ENCODE data around the gene PTHLH.

PTHLH gene

DNA sequence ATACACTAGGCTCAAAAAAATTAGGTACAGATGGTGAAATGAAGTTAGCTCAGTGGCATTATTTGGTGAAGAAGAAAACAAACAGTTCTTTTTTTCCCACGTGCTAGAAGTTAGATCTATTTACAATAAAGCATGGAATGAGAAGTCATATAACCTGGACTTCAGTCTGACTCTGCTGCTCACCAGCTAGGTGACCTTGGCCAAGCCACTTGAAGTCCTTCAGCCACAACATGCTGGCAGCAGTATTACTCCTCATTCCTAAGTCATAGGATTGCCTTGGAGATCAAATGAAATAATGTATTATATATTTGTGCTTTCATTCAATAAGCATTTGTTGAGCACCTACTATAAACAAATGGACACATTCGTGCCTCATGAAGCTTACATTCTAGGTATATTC is 45.2 kb downstream of the PTHLH start:
- no peaks in the 10 kb centered on the region for H3K79me1 ChIP-seq (ENCODE audit: low read depth, low read length)
- H3K23ac ChIP-seq (ENCODE audit: low read depth, low read length, poor library complexity) = no peak overlapping the region
- H2BK120ac ChIP-seq (ENCODE audit: low read depth, low read length) = no peak overlapping the region
- H3K18ac ChIP-seq (ENCODE audit: low read length) = no peak overlapping the region
- no peak overlapping the region for H2BK15ac ChIP-seq (ENCODE audit: low read length)
- no peak overlapping the region for H3K4me3 ChIP-seq (ENCODE audit: low read length in 2 of 2)
- H2BK5ac ChIP-seq (ENCODE audit: low read length) = no peak overlapping the region
- H3K4me2 ChIP-seq (ENCODE audit: insufficient read depth, low read length, poor library complexity, severe bottlenecking) = no peak overlapping the region
- H3K27me3 ChIP-seq (ENCODE audit: control insufficient read depth in 3 of 3, insufficient read depth in 3 of 3, low read depth in 1 of 3, low read length in 3 of 3) = no peaks in the 10 kb centered on the region
- DNase-seq (ENCODE audit: low spot score) = no peak
- no peak overlapping the region for H4K8ac ChIP-seq (ENCODE audit: low read depth, low read length)
- no peaks in the 10 kb centered on the region for H3K9me3 ChIP-seq (replicated peaks in 1 of 2; ENCODE audit: control insufficient read depth in 2 of 2, insufficient read depth in 1 of 2, low read depth in 1 of 2, low read length in 2 of 2)
- no peak overlapping the region for H4K91ac ChIP-seq (ENCODE audit: low read depth, low read length, poor library complexity)
- no peaks in the 10 kb centered on the region for H3K4me1 ChIP-seq (ENCODE audit: control insufficient read depth in 2 of 2, insufficient read depth in 1 of 2, low read depth in 1 of 2, low read length in 2 of 2)
- no peak overlapping the region for H2AFZ ChIP-seq (ENCODE audit: low read length)
- no peak overlapping the region for H3K14ac ChIP-seq (ENCODE audit: low read length)
- H3K4ac ChIP-seq (ENCODE audit: low read length) = no peak overlapping the region
- H3K27ac ChIP-seq (replicated peaks; ENCODE audit: low read length) = no peak overlapping the region
- H2BK12ac ChIP-seq (ENCODE audit: low read length) = no peak overlapping the region
- no peak overlapping the region for H3K9ac ChIP-seq (ENCODE audit: low read depth, low read length, poor library complexity)
- no peak overlapping the region for H2AK5ac ChIP-seq (ENCODE audit: low read depth, low read length)
- WGBS, 2 donors (ENCODE audit: extremely low coverage in 2 of 2, insufficient read length in 2 of 2, insufficient replicate concordance in 1 of 2) = no CpG with 5 or more reads among the region's 2 CpGs
- no peaks in the 10 kb centered on the region for H3K36me3 ChIP-seq (replicated peaks in 1 of 2; ENCODE audit: control insufficient read depth in 2 of 2, insufficient read depth in 2 of 2, low read length in 2 of 2)

DNA sequence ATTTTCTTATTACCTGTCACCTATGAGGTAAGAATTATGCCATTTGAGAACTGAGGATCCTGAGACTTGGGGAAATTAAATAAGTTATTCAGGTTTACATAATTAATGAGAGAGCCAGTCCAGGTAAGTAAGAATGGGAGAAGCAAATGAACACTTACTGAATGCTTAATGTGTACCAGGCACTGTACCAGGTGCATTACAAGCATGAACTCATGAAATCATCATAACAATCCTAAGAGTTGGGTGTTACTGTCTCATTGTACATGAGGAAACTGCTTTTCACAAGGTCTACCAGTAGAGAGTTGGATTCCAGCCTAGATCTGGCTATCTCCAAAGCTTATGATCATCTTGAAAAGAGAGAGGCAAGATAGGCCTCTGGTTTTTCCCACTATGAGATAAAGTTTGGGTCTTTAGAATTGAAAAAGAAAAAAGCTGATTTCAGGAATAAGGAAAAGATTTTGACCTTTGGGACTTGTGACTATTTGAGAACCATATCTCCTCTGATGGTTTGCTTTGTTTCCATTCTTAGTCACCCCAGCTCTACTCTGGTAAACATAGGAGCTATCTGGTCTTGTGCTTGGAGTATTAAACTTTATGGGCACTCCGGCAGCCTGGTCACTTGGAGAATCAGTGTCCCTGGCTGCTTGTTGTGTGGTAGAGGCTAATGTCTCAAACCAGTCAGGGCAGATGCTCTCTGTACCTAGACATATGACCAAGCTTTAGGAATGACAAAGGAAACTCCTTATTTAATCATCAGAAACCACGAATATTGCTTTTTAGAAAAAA is 48.0 kb downstream of the PTHLH start:
- H2BK120ac ChIP-seq (ENCODE audit: low read depth, low read length) = no peak overlapping the region
- no peak overlapping the region for H4K91ac ChIP-seq (ENCODE audit: low read depth, low read length, poor library complexity)
- no peak overlapping the region for H3K14ac ChIP-seq (ENCODE audit: low read length)
- H3K36me3 ChIP-seq (replicated peaks in 1 of 2; ENCODE audit: control insufficient read depth in 2 of 2, insufficient read depth in 2 of 2, low read length in 2 of 2) = no peaks in the 10 kb centered on the region
- no peak overlapping the region for H3K4me3 ChIP-seq (ENCODE audit: low read length in 2 of 2)
- no peak overlapping the region for H3K4ac ChIP-seq (ENCODE audit: low read length)
- H3K27ac ChIP-seq (replicated peaks; ENCODE audit: low read length) = no peak overlapping the region
- no peak overlapping the region for H3K4me2 ChIP-seq (ENCODE audit: insufficient read depth, low read length, poor library complexity, severe bottlenecking)
- H3K9ac ChIP-seq (ENCODE audit: low read depth, low read length, poor library complexity) = no peak overlapping the region
- no peak overlapping the region for H2AK5ac ChIP-seq (ENCODE audit: low read depth, low read length)
- H4K8ac ChIP-seq (ENCODE audit: low read depth, low read length) = no peak overlapping the region
- H3K9me3 ChIP-seq (replicated peaks in 1 of 2; ENCODE audit: control insufficient read depth in 2 of 2, insufficient read depth in 1 of 2, low read depth in 1 of 2, low read length in 2 of 2) = no peaks in the 10 kb centered on the region
- H2BK12ac ChIP-seq (ENCODE audit: low read length) = no peak overlapping the region
- no CpG with 5 or more reads among the region's 2 CpGs for WGBS, 2 donors (ENCODE audit: extremely low coverage in 2 of 2, insufficient read length in 2 of 2, insufficient replicate concordance in 1 of 2)
- H3K79me1 ChIP-seq (ENCODE audit: low read depth, low read length) = no peaks in the 10 kb centered on the region
- H2AFZ ChIP-seq (ENCODE audit: low read length) = no peak overlapping the region
- H3K27me3 ChIP-seq (ENCODE audit: control insufficient read depth in 3 of 3, insufficient read depth in 3 of 3, low read depth in 1 of 3, low read length in 3 of 3) = peaks cover 0 to 5% (median 0%) of the 10 kb centered on the region in 3 experiments
- no peaks in the 10 kb centered on the region for H3K4me1 ChIP-seq (ENCODE audit: control insufficient read depth in 2 of 2, insufficient read depth in 1 of 2, low read depth in 1 of 2, low read length in 2 of 2)
- H2BK15ac ChIP-seq (ENCODE audit: low read length) = no peak overlapping the region
- no peak for DNase-seq (ENCODE audit: low spot score)
- H3K23ac ChIP-seq (ENCODE audit: low read depth, low read length, poor library complexity) = no peak overlapping the region
- no peak overlapping the region for H2BK5ac ChIP-seq (ENCODE audit: low read length)
- H3K18ac ChIP-seq (ENCODE audit: low read length) = no peak overlapping the region

DNA sequence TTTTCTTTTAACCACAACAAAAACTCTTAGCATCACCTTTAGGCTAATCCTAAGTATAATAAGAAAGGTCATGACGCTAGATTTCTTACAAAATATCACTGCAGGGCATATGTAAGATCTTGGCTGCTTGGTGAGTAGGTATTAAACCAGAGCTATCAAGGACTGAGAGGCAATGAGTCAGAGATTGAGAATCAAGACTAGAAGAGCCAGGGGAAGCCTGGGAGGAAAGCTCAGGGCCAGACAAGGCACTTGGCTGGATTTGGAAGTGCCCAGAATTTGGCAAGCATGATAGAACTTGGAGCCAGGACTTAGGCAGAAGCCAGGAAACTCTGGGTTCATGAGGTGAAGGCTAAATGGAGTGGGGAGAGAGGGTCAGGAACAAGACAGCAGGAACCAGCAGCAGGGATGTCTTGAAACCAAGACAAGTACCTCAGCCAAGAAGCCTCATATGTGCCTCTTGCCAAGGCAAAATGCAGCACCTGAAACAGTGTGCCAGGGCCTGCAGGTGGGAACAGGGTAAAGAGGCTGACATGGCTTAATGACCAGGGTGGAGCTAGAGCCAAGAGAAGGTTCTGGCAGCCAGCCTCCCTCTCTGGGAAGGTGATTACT is 49.9 kb downstream of the PTHLH start:
- Histone ChIP-seq H3K9me3 (replicated peaks in 1 of 2; ENCODE audit: control insufficient read depth in 2 of 2, insufficient read depth in 1 of 2, low read depth in 1 of 2, low read length in 2 of 2) (no peaks in the 10 kb centered on the region), H3K27me3 (ENCODE audit: control insufficient read depth in 3 of 3, insufficient read depth in 3 of 3, low read depth in 1 of 3, low read length in 3 of 3) (peaks cover 0 to 5% (median 0%) of the 10 kb centered on the region in 3 experiments), H3K18ac (ENCODE audit: low read length) (peak overlapping the region; percentile 22), H3K4me2 (ENCODE audit: insufficient read depth, low read length, poor library complexity, severe bottlenecking) (no peak overlapping the region), H2AFZ (ENCODE audit: low read length) (no peak overlapping the region), H2BK120ac (ENCODE audit: low read depth, low read length) (no peak overlapping the region), H3K4ac (ENCODE audit: low read length) (no peak overlapping the region), H3K27ac (replicated peaks; ENCODE audit: low read length) (no peak overlapping the region), H3K9ac (ENCODE audit: low read depth, low read length, poor library complexity) (no peak overlapping the region), H2BK5ac (ENCODE audit: low read length) (no peak overlapping the region), H2BK15ac (ENCODE audit: low read length) (no peak overlapping the region), H3K4me3 (ENCODE audit: low read length in 2 of 2) (no peak overlapping the region), H2AK5ac (ENCODE audit: low read depth, low read length) (no peak overlapping the region), H3K23ac (ENCODE audit: low read depth, low read length, poor library complexity) (no peak overlapping the region), H3K14ac (ENCODE audit: low read length) (no peak overlapping the region), H4K8ac (ENCODE audit: low read depth, low read length) (no peak overlapping the region), H3K79me1 (ENCODE audit: low read depth, low read length) (no peaks in the 10 kb centered on the region), H3K36me3 (replicated peaks in 1 of 2; ENCODE audit: control insufficient read depth in 2 of 2, insufficient read depth in 2 of 2, low read length in 2 of 2) (no peaks in the 10 kb centered on the region), H2BK12ac (ENCODE audit: low read length) (no peak overlapping the region), H4K91ac (ENCODE audit: low read depth, low read length, poor library complexity) (no peak overlapping the region), H3K4me1 (ENCODE audit: control insufficient read depth in 2 of 2, insufficient read depth in 1 of 2, low read depth in 1 of 2, low read length in 2 of 2) (no peaks in the 10 kb centered on the region)
- no peak for DNase-seq (ENCODE audit: low spot score)
- no CpG with 5 or more reads among the region's 1 CpG for WGBS, 2 donors (ENCODE audit: extremely low coverage in 2 of 2, insufficient read length in 2 of 2, insufficient replicate concordance in 1 of 2)

DNA sequence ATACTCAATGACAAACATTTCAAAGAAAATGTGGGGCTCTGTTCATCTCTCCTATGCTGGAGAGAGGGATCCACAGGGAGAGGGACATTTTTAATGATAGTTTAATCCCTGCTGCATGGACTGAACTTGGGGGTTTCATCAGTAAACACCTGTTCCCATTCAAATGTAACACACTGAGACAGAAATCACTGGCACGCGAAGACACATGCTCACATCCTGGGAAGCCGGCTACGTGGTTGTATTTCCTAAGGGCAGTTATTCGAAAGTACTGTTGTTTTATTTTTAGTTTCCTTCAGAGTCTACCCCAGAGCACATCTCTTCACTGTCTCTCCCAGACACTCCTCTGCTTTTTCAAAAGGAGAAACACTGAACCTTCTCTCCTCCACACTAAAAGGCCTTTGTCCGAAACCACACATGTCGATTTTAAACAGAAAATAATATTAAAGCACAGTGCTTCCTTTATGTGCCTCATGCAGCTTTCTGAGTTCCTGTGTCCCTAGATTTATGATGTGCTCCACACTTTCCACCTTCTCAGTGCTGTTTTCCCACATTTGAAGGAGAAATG is 52.8 kb downstream of the PTHLH start:
- H3K4me3 ChIP-seq (ENCODE audit: low read length in 2 of 2) = no peak overlapping the region
- no peak for DNase-seq (ENCODE audit: low spot score)
- H3K14ac ChIP-seq (ENCODE audit: low read length) = no peak overlapping the region
- H3K27me3 ChIP-seq (ENCODE audit: control insufficient read depth in 3 of 3, insufficient read depth in 3 of 3, low read depth in 1 of 3, low read length in 3 of 3) = peaks cover 0 to 5% (median 0%) of the 10 kb centered on the region in 3 experiments
- H4K91ac ChIP-seq (ENCODE audit: low read depth, low read length, poor library complexity) = no peak overlapping the region
- no peak overlapping the region for H2AFZ ChIP-seq (ENCODE audit: low read length)
- H3K9ac ChIP-seq (ENCODE audit: low read depth, low read length, poor library complexity) = no peak overlapping the region
- no CpG with 5 or more reads among the region's 7 CpGs for WGBS, 2 donors (ENCODE audit: extremely low coverage in 2 of 2, insufficient read length in 2 of 2, insufficient replicate concordance in 1 of 2)
- H3K36me3 ChIP-seq (replicated peaks in 1 of 2; ENCODE audit: control insufficient read depth in 2 of 2, insufficient read depth in 2 of 2, low read length in 2 of 2) = no peaks in the 10 kb centered on the region
- H4K8ac ChIP-seq (ENCODE audit: low read depth, low read length) = no peak overlapping the region
- H3K18ac ChIP-seq (ENCODE audit: low read length) = no peak overlapping the region
- no peaks in the 10 kb centered on the region for H3K9me3 ChIP-seq (replicated peaks in 1 of 2; ENCODE audit: control insufficient read depth in 2 of 2, insufficient read depth in 1 of 2, low read depth in 1 of 2, low read length in 2 of 2)
- H2BK12ac ChIP-seq (ENCODE audit: low read length) = no peak overlapping the region
- H3K4ac ChIP-seq (ENCODE audit: low read length) = no peak overlapping the region
- H3K23ac ChIP-seq (ENCODE audit: low read depth, low read length, poor library complexity) = no peak overlapping the region
- no peak overlapping the region for H2AK5ac ChIP-seq (ENCODE audit: low read depth, low read length)
- H2BK15ac ChIP-seq (ENCODE audit: low read length) = no peak overlapping the region
- no peak overlapping the region for H2BK120ac ChIP-seq (ENCODE audit: low read depth, low read length)
- no peak overlapping the region for H2BK5ac ChIP-seq (ENCODE audit: low read length)
- H3K27ac ChIP-seq (replicated peaks; ENCODE audit: low read length) = no peak overlapping the region
- H3K4me2 ChIP-seq (ENCODE audit: insufficient read depth, low read length, poor library complexity, severe bottlenecking) = no peak overlapping the region
- H3K4me1 ChIP-seq (ENCODE audit: control insufficient read depth in 2 of 2, insufficient read depth in 1 of 2, low read depth in 1 of 2, low read length in 2 of 2) = no peaks in the 10 kb centered on the region
- H3K79me1 ChIP-seq (ENCODE audit: low read depth, low read length) = no peaks in the 10 kb centered on the region
